ENCODE data around the gene PLET1. TPM values are rescaled to one million over a fixed set of nuclear protein-coding genes. Genes with fewer than 3 reads are reported as not detected.

The PLET1 gene
- total RNA-seq = not detected

GRCh38 chr11:112260490-112260889, at the start of gene PLET1:
Gene PLET1, minus strand, starts transcription at chr11:112260860. Its CDS starts 271 bp downstream, at chr11:112260589.
- no peak within 1 kb of the TSS for H3K4me3 ChIP-seq
- H3K36me3 ChIP-seq = no peaks in the 10 kb centered on the region
- no peaks in the 10 kb centered on the region for H3K4me1 ChIP-seq
- 98% methylated on average over 2 of the region's 2 CpGs for WGBS, 2 donors
- H3K27me3 ChIP-seq = no peaks in the 10 kb centered on the region
- DNase-seq = no peak
- TF ChIP-seq EP300 (IDR thresholded peaks at IDR 0.05) (no peak), CTCF (IDR thresholded peaks at IDR 0.05) (no peak), POLR2AphosphoS5 (IDR thresholded peaks at IDR 0.05) (no peak), POLR2A (IDR thresholded peaks at IDR 0.05) (no peak)
- no peaks in the 10 kb centered on the region for H3K9me3 ChIP-seq
- H3K27ac ChIP-seq = no peak within 1 kb of the TSS
- no peak for ATAC-seq (ENCODE audit: low FRiP score in 2 of 2)

GRCh38 chr11:112310419-112310818, 49.8 kb upstream of the PLET1 start:
- WGBS, 2 donors = 43 to 65% methylated on average over 2 of the region's 2 CpGs
- ATAC-seq (ENCODE audit: low FRiP score in 2 of 2) (no peak), DNase-seq (no peak)
- H3K9me3 ChIP-seq = no peaks in the 10 kb centered on the region
- H3K27ac ChIP-seq = no peak overlapping the region
- no peaks in the 10 kb centered on the region for H3K4me1 ChIP-seq
- TF ChIP-seq POLR2A (IDR thresholded peaks at IDR 0.05) (no peak), EP300 (IDR thresholded peaks at IDR 0.05) (no peak), CTCF (IDR thresholded peaks at IDR 0.05) (no peak), POLR2AphosphoS5 (IDR thresholded peaks at IDR 0.05) (no peak)
- H3K4me3 ChIP-seq = no peak overlapping the region
- no peaks in the 10 kb centered on the region for H3K27me3 ChIP-seq
- H3K36me3 ChIP-seq = no peaks in the 10 kb centered on the region

GRCh38 chr11:112308651-112309050, 48.0 kb upstream of the PLET1 start:
- DNase-seq (no peak), ATAC-seq (ENCODE audit: low FRiP score in 2 of 2) (no peak)
- no peaks in the 10 kb centered on the region for H3K36me3 ChIP-seq
- H3K27ac ChIP-seq = no peak overlapping the region
- no peaks in the 10 kb centered on the region for H3K9me3 ChIP-seq
- H3K4me3 ChIP-seq = no peak overlapping the region
- H3K27me3 ChIP-seq = no peaks in the 10 kb centered on the region
- no peaks in the 10 kb centered on the region for H3K4me1 ChIP-seq
- 76 to 91% methylated on average over 2 of the region's 2 CpGs for WGBS, 2 donors
- TF ChIP-seq CTCF (IDR thresholded peaks at IDR 0.05) (no peak), POLR2AphosphoS5 (IDR thresholded peaks at IDR 0.05) (no peak), POLR2A (IDR thresholded peaks at IDR 0.05) (no peak), EP300 (IDR thresholded peaks at IDR 0.05) (no peak)

- ATAC-seq (ENCODE audit: low FRiP score in 2 of 2) = no peak
- H3K4me1 ChIP-seq = peaks cover 0 to under 1% (median under 1%) of the 10 kb centered on the region in 4 donors
- no peak overlapping the region for H3K27ac ChIP-seq
- H3K9me3 ChIP-seq = no peaks in the 10 kb centered on the region
- no peaks in the 10 kb centered on the region for H3K36me3 ChIP-seq
- no peaks in the 10 kb centered on the region for H3K27me3 ChIP-seq
- TF ChIP-seq POLR2A (IDR thresholded peaks at IDR 0.05) = no peak
- no peak for TF ChIP-seq CTCF (IDR thresholded peaks at IDR 0.05)
- no peak for TF ChIP-seq EP300 (IDR thresholded peaks at IDR 0.05)
- TF ChIP-seq POLR2AphosphoS5 (IDR thresholded peaks at IDR 0.05) = no peak
- no peak for DNase-seq
- no peak overlapping the region for H3K4me3 ChIP-seq
These were observed 47.0 kb upstream of the PLET1 start for GRCh38 chr11:112307616-112308015.

- Histone ChIP-seq H3K4me1 (peaks cover 0 to 8% (median 3%) of the 10 kb centered on the region in 4 donors), H3K27me3 (no peaks in the 10 kb centered on the region), H3K4me3 (no peak overlapping the region), H3K9me3 (no peaks in the 10 kb centered on the region), H3K27ac (no peak overlapping the region), H3K36me3 (no peaks in the 10 kb centered on the region)
- ATAC-seq (ENCODE audit: low FRiP score in 2 of 2) (no peak), DNase-seq (no peak)
- WGBS, 2 donors = 62 to 82% methylated on average over 1 of the region's 1 CpG
- TF ChIP-seq POLR2AphosphoS5 (IDR thresholded peaks at IDR 0.05) (no peak), CTCF (IDR thresholded peaks at IDR 0.05) (no peak), POLR2A (IDR thresholded peaks at IDR 0.05) (no peak), EP300 (IDR thresholded peaks at IDR 0.05) (no peak)
These were observed 45.6 kb upstream of the PLET1 start for GRCh38 chr11:112306230-112306629.
